IPS-NIHi11 (cell line): Measurements from ENCODE around the gene PTRH1.
A peak's percentile ranks its signal among the peaks of the same experiment; 100 is the strongest.

ENCODE experiments used
- DNase-seq: peaks from one replicate; pipeline ENCODE4 v3.0.0; 2012; ENCODE audit warnings: mixed read lengths, low spot score

The PTRH1 gene

DNA sequence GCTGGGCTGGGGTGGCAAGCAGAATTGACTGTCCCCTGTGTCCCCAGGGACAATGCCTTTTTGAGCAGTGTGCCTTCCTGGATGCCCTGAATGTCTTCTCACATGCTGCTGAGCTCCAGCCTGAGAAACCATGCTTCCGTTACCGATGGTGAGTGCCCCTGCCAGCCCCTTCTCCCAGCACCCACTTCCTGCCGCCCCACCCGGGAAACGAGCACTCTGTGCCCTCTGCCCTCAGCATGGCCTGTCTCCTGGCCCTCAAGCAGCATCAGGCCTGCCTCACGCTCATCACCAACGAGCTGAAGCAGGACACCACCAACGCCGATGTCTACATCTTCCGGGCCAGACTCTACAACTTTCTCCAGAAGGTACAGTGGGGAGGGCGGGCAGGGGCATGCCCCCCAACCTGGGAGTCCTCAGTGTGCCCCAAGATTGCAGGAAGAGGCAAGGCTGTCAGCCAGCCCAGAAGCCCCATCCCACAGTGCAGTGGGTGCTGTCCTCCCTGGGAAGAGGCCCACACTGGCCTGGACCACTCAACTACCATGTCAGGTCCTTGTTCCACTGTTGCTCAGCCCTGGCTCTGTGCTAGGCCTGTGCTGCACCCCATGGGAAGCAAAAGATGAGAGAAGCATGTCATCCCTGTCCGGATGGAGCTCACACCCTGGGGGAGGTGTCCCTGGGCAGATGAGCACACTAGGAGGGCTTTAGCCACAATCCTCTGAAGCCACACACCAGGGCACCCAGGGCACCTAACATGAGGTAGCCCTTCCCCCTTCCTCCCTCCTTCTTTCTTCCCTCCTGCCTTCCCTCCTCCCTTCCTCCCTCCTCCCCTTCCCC lies 4.8 kb upstream of the PTRH1 start:
- no peak for DNase-seq

DNA sequence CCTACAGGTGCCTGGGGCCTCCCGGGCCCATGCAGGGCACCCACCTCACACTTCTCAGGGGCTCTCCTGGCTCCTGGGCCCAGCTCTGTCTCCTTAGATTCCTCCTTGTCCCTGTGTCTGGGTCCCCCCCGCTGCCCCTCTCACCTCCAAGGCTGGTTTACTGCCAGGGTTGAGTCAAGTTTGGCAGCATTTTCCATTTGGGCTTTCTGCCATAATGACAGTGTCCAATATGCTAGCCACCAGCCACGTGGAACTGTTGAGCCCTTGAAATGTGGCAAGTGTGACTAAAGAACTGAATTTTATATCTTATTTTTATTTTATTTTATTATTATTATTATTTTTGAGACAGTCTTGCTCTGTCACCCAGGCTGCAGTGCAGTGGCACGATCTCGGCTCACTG lies 2.3 kb upstream of the PTRH1 start:
- no peak for DNase-seq

DNA sequence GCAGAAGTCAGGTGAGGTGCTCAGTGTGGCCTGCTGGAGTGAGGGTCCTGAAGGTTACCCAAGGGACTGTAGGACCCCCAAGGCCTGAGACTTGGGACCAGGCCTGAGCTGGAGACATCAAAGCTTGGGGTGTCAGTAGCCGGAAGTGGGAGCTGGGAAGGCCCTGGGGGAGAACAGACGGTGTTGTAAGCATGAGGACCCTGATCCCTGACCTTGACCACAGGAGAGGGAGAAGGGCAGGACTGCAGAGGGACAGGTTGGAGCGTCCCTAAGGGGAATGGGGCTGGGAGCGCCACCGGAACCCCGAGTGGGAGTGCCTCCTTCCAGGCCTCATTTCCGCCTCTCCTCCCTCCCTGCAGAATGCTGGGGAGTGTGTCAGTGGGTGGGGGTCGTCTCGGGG lies 949 bp upstream of the PTRH1 start:
- no peak for DNase-seq

DNA sequence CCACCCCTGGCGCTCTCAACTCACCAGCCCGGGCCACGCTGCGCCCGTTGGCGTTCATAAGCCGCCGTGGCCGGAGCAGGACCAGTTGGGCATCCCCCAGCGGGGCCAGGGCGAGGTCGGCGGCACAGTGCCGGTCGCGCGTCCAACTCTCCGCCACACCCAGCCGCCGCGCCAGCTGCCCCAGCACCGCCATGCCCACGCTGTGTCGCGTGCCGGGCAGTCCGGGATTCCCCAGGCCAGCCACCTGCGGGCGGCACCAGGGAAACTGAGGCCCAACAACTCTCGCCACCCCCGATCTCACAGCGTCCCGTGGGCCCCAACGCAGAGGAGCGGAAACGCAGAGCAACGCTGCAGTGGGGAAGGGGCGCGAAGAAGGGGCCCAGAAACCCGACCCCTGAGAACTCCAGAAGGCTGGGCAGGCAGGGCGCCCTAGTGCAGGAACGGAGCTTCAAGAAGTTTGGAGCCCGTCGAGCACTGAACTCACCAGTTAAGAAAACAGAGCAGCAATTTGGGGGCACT lies 453 bp downstream of the PTRH1 start:
- peak; percentile 59 for DNase-seq

DNA sequence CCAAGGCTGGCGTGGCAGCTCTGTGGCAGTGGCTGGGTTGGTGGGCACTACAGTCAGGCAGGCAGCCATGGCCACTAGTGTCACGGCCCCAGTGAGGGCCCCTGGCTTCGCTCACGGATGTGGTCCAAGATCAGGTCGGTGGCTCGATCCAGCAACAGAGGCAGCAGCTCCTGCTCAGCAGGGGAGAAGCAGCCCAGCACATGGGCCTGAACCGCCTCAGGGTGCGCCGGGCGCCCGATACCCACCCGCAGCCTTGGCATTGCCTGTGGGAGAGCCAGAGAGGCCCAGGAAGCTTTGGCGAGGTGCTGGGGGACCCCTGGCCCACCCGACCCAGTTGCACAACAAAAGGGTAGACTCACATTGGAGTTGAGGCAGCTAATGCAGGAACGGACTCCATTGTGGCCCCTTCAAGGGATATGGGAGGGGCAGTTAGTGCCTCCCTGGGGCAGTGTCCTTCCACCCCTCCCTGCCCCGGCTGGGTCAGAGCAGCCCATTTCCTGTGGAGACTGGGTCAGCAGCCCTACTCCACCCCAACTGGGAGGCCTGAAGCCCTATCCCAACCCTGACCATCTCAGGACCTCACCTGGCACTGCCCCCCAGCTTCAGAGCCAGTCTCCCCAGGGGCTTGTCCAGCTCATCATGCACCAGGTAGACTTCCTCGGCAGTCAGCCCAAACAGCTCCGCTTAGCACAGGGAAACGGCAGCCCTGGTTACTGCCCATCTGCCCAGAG lies 1.3 kb downstream of the PTRH1 start:
- no peak for DNase-seq

- no peak for DNase-seq
Observed at GRCh38 chr9:127712867-127713266, 2.6 kb downstream of the PTRH1 start.

- no peak for DNase-seq
Observed at GRCh38 chr9:127712371-127712770, 3.1 kb downstream of the PTRH1 start.

DNA sequence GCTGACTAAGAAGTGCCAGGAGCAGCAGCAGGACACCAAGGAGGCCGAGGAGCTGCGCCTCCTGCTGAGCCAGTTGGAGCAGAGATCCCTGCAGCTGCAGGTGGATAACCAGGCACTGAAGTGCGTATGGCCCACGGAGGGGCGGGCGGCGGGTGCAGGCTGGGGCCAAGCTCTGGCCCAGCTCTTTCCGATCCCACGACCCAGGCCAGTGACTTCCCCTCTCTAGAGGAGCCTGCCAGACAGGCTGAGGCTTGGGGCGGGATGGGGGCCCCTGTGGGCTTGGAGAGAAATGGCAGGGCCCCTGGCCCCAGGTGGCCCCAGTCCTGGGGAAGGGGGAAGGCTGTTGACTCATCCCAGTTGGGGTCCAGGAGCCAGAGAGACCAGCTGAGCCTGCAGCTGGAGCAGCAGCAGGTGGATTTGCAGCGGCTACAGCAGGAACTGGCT lies 3.6 kb downstream of the PTRH1 start:
- peak; percentile 46 for DNase-seq

- no peak for DNase-seq
Observed at GRCh38 chr9:127711226-127711701, 4.2 kb downstream of the PTRH1 start.

DNA sequence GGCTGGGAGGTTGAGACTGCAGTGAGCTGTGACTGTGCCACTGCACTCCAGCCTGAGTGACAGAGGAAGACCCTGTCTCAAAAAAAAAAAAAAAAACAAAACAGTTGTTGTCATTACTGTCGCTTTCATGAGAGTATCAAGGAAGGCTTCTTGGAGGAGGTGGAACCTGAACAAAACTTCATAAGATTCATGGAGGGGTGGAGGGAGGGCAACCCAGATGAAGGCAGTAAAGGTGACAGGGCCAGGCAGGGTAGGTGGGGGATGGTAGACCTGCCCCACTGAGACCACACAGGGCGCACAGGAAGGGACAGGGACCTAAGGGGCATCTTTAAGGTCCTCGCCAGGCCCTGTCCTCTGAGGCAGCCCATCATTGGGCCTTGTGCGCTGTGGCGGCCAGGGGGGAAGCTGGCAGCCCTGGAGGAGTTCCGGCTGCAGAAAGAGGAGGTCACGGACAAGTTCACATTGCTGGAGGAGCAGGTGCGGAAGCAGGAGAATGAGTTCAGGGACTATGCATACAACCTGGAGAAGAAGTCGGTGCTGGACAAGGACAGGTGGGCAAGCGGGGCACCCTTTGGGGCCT lies 5.2 kb downstream of the PTRH1 start:
- no peak for DNase-seq

- no peak for DNase-seq
Observed at GRCh38 chr9:127708952-127709587, 6.4 kb downstream of the PTRH1 start.

- DNase-seq: no peak
Observed at GRCh38 chr9:127707766-127708165, 7.7 kb downstream of the PTRH1 start.

GRCh38 chr9:127706836-127707241 lies 8.6 kb downstream of the PTRH1 start, which contains the start of gene CFAP157:
TSS of gene CFAP157 (plus strand) at chr9:127706988. CDS start at chr9:127707032, 44 bp downstream.
- DNase-seq: peak; percentile 83

DNA sequence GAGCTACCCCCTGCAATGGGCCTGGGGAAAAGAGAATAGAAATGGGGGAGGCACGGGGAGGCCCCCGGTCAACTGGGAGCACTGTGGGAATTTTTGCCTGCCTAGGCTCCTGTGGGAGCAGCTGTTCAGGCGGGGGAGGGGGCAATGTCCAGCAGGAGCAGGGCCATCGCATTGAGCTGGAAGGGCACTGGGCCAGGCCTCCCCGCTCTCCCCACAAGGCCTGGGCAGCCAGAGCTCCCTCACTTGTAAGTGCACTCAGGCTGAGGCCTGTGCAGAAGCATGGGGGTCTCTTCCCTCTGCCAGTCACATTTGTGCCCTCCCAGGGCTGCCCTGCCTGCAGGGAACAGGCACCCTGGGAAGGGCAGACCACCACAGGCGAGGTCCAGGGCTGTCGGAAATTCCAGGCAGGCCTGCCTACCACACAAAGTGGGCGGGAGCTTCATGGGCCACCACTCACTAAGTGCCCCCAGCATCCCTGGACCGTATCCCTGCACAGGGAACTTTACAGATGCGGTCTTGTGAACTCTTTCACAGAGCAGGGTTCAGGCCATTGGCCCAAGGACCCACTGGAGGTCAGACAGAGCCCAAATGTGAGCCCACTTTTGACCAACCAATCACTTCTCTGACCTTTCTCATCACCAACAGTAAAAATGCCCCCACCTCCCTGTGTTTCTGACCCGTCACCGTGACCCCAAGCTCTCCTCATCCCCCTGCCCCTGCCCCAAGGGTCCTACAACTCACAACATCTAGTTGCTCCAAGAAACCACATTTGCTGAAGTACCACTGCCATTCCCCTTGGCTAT lies 9.7 kb downstream of the PTRH1 start:
- DNase-seq: no peak

GRCh38 chr9:127703289-127703946 lies 12.0 kb downstream of the PTRH1 start:
- no peak for DNase-seq

DNA sequence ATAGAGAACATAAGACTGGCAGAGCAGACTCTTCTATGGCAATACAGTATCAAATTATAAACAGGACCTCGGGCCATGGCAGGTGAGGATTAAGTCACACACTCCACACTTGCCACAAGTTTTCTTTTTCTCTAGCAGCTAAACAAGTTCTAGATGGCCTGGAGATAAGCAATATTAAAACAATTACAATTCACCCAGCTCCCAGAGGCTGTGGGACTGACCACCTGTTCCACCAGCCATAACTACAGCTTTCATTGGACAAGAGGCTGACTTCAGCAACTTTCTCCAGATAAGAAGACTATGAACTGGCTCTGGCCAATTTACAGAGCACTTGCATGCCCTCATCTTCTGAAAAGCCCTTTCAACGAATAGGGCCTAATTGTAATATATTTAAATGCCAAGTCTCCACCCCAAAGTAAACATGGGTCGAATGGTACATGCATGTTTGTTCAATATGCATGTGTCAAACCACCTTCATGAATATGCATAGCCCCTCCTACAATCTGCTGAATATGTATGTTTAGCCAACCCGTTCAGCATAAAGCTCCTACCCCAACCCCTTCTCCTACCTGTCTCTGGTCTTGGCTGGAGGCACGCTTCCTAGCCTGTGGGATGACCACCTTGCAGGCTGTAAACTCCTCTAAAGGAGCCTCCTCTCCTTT lies 14.7 kb downstream of the PTRH1 start:
- DNase-seq: no peak

DNA sequence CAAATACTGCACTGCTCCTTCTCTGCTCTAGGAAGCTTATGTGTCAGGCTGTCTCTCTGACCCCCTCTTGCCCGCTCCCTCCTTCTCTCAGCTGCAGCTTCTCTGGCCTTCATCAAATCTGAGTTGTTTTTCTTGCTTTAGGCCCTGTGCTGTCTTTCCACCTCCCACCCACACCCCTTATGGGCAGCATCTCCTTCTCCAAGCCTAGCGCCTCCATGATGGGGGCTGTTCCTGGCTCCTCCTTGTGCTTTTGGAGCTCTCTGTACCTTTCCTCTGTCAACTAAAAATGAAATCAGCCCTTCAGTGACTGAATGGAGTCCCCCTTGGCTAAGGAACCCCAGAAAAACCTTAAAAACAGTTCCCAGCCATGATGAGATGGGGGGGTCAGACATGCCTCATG lies 15.3 kb downstream of the PTRH1 start:
- DNase-seq: no peak

- peak; percentile 99 for DNase-seq
Observed at GRCh38 chr9:127698985-127699670, 16.3 kb downstream of the PTRH1 start.

- no peak for DNase-seq
Observed at GRCh38 chr9:127698386-127698785, 17.1 kb downstream of the PTRH1 start.
